Aorta (tissue), 5 donors: ENCODE results near the gene MINDY2. TPM values are rescaled to one million over a fixed set of nuclear protein-coding genes. Genes with fewer than 3 reads are reported as not detected.
"Not testable (repeated sequence)": the region's sequence is repeated elsewhere in the genome, so short reads cannot be mapped to it uniquely, and the experiment has no call there.

Experiments
- ATAC-seq: fragments of 200-7000 bp; cut with Tn5 transposase; one replicate; pipeline ENCODE4 v1.9.1; 2022; ENCODE audit warnings: moderate library complexity; ENCODE audit not compliant: low FRiP score
- DNase-seq, 2 donors: peaks; one replicate each; pipeline ENCODE4 v3.0.0-alpha.2; 2020
- H3K27ac ChIP-seq, 2 donors: one replicate each; pipeline ENCODE4 v1.5.1; 2013; ENCODE audit warnings: low read length in 2 of 2, mild to moderate bottlenecking in 2 of 2, moderate library complexity in 2 of 2, control low read depth in 1 of 2, inconsistent platforms in 1 of 2, low read depth in 1 of 2
- H3K27me3 ChIP-seq, 2 donors: one replicate each; pipeline ENCODE4 v1.6.1; 2013; ENCODE audit warnings: control low read depth in 1 of 2, low read length in 1 of 2, mild to moderate bottlenecking in 1 of 2, moderate library complexity in 1 of 2; ENCODE audit not compliant: insufficient read depth in 2 of 2, control insufficient read depth in 1 of 2
- H3K36me3 ChIP-seq, 2 donors: one replicate each; pipeline ENCODE4 v1.6.1; 2013; ENCODE audit warnings: control low read depth in 1 of 2, low read length in 1 of 2, mild to moderate bottlenecking in 1 of 2; ENCODE audit not compliant: insufficient read depth in 2 of 2, control insufficient read depth in 1 of 2
- H3K4me1 ChIP-seq, 2 donors: one replicate each; pipeline ENCODE4 v1.6.1; 2013; ENCODE audit warnings: low read length in 2 of 2, control low read depth in 1 of 2, mild to moderate bottlenecking in 1 of 2, moderate library complexity in 1 of 2; ENCODE audit not compliant: insufficient read depth in 2 of 2, control insufficient read depth in 1 of 2
- H3K4me3 ChIP-seq, 2 donors: one replicate each; pipeline ENCODE4 v1.5.1; 2013; ENCODE audit warnings: low read length in 2 of 2, control low read depth in 1 of 2, mild to moderate bottlenecking in 1 of 2
- H3K9me3 ChIP-seq: one replicate; pipeline ENCODE4 v1.6.1; 2013; ENCODE audit warnings: mild to moderate bottlenecking, low read length; ENCODE audit not compliant: control insufficient read depth
- WGBS, 2 donors: extraction: QIAGEN DNeasy Blood & Tissue Kit; methylation state at CpG; one replicate each; pipeline ENCODE4 v1.1.7; 2013; 5-methylcytosine and 5-hydroxymethylcytosine counted together
- intact Hi-C, 2 donors: fragments of 100-400 bp; cut with DNase I; formaldehyde crosslinking; loops; one replicate each; pipeline versions ENCODE4 v1.14.2 to v1.15.0; 2022
- polyA plus RNA-seq, 2 donors: library from polyadenylated mRNA; stranded (reverse); fragments of 200-250 nt; gene quantifications; one replicate each; pipeline ENCODE4 v1.2.3, GENCODE V29; 2013
- total RNA-seq, 2 donors: library from RNA; stranded (reverse); fragmentation: NEBNext Ultra II Directional; extraction: Animal tissue kit (Norgen Biotek cat#: 25700); gene quantifications; one replicate each; pipeline ENCODE4 v1.2.1, GENCODE V29; 2021
- donor health status: healthy with polysubstance abuse.
- donor health status: Bipolar disorder and iron deficiency.
- donor health status: DM: no; HTN: no; CAD: no.
- donor health status: DM: no; HTN: no; CAD: no.
- donor health status: DM: yes; HTN: yes; CAD: no.

Gene MINDY2
- total and polyA plus RNA-seq, 4 donors = 10.1 to 48.0 (median 28.4) TPM

DNA sequence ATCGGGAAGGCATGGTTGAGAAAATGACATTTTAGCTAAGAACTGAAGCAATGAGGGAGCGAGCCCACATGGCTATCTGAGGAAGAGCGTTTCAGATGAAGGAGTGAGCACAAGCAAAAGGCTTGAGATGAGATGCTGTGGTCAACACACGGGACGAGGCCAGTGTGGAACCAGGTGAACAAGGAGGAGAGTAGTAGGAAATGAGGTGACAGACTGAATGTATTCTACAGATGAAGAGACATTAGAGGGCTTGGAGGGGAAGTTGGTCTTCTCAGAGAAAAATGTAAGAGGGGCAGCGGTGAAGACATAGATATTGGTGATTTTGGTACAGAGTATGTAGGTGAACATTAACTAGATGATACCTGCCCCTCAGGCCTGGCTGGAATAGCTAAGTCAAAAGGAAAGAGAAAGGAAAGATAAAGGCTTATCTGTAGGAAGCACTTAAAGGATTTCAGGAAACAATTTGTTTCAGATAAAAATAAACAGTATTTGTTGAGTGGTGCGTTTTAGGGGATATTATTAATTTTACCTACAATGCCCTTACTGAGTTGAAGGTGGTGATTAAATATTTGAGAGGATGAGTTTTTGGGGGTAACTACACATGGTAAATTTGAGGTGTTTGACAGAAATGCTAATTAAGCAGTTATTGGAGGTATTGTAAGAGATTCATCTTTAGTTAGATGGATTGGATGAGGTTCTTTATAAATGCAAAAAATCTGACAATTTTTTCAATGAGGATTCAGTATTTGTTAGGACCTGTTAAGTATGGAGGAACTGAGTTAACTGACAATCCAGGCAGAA, 105.4 kb downstream of the MINDY2 start:
- intact Hi-C loops = no loop called here
- Histone ChIP-seq H3K27ac (no peak overlapping the region), H3K4me3 (no peak overlapping the region), H3K9me3 (no peaks in the 10 kb centered on the region), H3K36me3 (peaks cover 0 to 10% of the 10 kb centered on the region in 2 donors), H3K27me3 (no peaks in the 10 kb centered on the region), H3K4me1 (no peaks in the 10 kb centered on the region)
- DNase-seq (no peak), ATAC-seq (no peak)
- WGBS, 2 donors = 85 to 89% methylated on average over 7 of the region's 7 CpGs

DNA sequence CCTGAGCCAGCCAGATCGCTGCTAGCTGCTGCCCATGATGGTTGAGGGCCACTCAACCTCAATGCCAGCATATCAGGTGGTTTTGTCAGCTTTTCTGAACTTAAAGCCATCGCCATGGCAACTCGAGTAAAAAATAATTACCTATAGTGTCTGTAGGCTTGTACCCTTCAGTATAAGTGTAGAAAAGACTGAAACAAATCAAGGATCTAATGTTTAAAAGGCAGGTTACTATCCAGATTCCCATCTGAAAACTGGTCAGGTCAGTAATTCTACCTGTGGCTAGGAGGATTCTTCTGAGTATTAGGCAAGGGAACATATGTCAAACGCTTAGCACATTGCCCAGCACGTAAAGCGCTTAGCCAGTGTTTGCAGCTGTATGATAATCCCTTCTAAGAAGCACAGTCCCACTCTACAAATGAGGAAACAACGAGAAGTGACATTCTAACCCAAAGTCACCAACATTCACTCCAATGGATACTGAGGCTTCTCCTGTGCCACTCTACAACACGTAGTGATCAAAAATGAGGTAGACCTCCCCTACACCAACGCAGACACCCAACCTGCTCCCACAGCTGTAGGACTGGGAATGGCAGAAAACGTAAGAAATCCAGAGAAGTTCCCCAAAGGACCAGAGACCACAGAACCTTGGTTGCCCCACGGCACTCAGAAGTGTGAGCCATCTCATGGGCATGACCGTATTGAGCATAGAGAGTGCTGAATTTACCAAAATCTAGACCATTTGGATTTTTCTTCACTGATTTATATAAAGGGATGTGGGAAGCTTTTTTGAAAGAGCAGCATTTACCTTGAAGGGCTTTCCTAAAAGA, 107.1 kb downstream of the MINDY2 start:
- Histone ChIP-seq H3K36me3 (peaks cover 3 to 12% of the 10 kb centered on the region in 2 donors), H3K27me3 (no peaks in the 10 kb centered on the region), H3K4me3 (no peak overlapping the region), H3K27ac (no peak overlapping the region), H3K4me1 (no peaks in the 10 kb centered on the region), H3K9me3 (no peaks in the 10 kb centered on the region)
- ATAC-seq (no peak), DNase-seq (no peak)
- intact Hi-C loops = no loop called here
- 96% methylated on average over 12 of the region's 12 CpGs for WGBS, 2 donors

DNA sequence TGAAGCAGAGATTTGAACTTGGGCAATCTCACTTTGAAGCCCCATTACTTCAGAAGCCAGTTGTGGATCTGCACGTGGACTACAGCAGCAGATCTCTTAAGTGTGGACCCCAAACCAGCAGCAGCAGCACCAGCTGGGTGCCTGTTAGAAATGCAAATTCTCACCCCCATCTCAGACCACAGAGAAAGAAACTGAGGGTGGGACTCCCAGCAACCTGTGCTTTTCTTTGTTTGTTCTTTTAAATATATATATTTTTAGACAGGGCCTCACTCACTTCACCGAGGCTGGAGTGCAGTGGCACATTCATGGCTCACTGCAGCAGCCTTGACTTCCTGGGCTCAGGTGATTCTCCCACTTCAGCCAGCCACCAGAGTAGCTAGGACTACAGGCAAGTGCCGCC, 109.2 kb downstream of the MINDY2 start:
- peaks cover 4 to 12% of the 10 kb centered on the region in 2 donors for H3K36me3 ChIP-seq
- H3K9me3 ChIP-seq = no peaks in the 10 kb centered on the region
- H3K27ac ChIP-seq = no peak overlapping the region
- WGBS, 2 donors = 84 to 85% methylated on average over 3 of the region's 3 CpGs
- H3K27me3 ChIP-seq = no peaks in the 10 kb centered on the region
- no peak for DNase-seq
- no peak for ATAC-seq
- H3K4me3 ChIP-seq = no peak overlapping the region
- no peaks in the 10 kb centered on the region for H3K4me1 ChIP-seq
- intact Hi-C loops = no loop called here

DNA sequence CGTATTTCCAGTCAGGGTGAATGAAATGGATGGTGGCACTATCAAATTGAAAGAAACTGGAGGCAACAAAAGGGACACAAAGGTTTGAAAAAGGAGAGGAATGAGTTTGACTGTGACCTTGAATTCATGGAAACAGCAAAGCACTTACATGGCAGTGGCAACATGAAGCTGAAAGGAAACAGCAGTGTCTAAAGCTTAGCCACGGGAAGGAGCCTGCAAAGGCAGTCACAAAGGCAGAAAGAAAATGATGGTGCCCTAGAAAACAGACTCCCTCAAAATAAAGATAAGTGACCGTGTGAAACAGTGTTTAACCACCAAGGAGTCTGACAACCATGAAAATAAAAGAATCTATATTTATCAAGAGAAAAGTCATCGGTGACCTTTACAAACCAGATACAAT, 111.1 kb downstream of the MINDY2 start:
- 75 to 80% methylated on average over 4 of the region's 4 CpGs for WGBS, 2 donors
- H3K9me3 ChIP-seq = no peaks in the 10 kb centered on the region
- intact Hi-C loops = no loop called here
- no peaks in the 10 kb centered on the region for H3K4me1 ChIP-seq
- ATAC-seq = no peak
- peaks cover 6 to 12% of the 10 kb centered on the region in 2 donors for H3K36me3 ChIP-seq
- no peak overlapping the region for H3K27ac ChIP-seq
- no peak overlapping the region for H3K4me3 ChIP-seq
- no peak for DNase-seq
- H3K27me3 ChIP-seq = no peaks in the 10 kb centered on the region

DNA sequence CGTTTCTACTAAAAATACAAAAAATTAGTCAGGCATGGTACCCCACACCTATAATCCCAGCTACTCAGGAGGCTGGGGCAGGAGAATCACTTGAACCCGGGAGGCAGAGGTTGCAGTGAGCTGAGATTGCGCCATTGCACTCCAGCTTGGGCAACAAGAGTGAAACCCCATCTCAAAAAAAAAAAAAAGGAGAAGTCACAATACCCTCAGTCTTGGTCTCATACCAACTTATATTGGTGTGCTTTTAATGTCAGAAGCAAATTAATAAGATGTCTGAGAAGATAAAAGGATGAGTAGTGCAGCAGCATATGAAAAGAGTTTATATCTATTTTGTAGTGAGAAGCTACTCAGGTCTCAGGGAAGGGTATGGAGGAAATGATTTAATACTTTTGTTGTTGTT, 112.8 kb downstream of the MINDY2 start:
- DNase-seq, H3K27ac ChIP-seq, H3K36me3 ChIP-seq, H3K27me3 ChIP-seq, H3K9me3 ChIP-seq, H3K4me3 ChIP-seq, intact Hi-C loops, ATAC-seq, H3K4me1 ChIP-seq: not testable (repeated sequence)
- WGBS, 2 donors = 92 to 96% methylated on average over 3 of the region's 3 CpGs

DNA sequence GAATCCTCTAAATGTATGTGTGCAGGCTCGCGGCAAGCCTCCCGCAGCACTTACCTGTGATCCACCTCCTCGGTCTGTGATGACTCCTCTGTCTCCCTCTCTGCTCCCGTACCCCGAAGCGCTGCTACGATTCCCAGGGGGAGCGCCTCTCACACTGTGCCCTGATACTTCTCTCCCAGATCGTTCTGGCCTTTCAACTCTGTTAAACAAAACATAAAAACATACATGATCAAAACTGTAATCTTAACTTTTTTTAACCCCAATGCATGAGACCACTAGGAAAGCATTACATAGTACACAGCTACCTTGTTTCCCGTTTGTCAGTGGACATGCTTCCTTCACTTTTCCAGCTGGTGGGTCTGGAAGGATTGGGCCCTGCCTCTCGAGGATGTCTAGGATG, 115.8 kb downstream of the MINDY2 start:
- Histone ChIP-seq H3K36me3 (peaks cover 8 to 11% of the 10 kb centered on the region in 2 donors), H3K27me3 (no peaks in the 10 kb centered on the region), H3K4me3 (no peak overlapping the region), H3K27ac (no peak overlapping the region), H3K4me1 (no peaks in the 10 kb centered on the region), H3K9me3 (no peaks in the 10 kb centered on the region)
- 94 to 96% methylated on average over 12 of the region's 12 CpGs for WGBS, 2 donors
- DNase-seq (no peak), ATAC-seq (no peak)
- intact Hi-C loops = no loop called here

DNA sequence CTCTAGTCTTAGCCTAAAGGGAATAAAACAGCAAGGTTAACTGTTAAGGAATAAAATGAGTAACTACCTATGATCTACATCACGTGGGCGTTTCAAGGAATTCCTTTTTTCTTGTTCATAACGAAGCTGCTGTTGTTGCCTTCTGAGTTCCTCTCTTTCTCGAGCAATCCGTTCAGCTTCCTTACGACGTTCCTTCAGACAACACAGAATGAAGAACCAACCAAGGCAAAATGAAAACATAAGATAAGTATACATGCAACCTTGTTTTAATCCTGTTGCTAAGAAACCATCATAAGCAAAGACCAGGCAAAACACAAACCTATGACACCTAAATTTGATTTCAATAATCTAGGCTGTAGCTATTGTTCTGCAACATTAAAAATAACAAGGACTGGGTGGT, 118.3 kb downstream of the MINDY2 start:
- 81% methylated on average over 7 of the region's 7 CpGs for WGBS, 2 donors
- ATAC-seq (no peak), DNase-seq (no peak)
- H3K36me3 ChIP-seq = peaks cover 5 to 9% of the 10 kb centered on the region in 2 donors
- H3K9me3 ChIP-seq = no peaks in the 10 kb centered on the region
- H3K4me1 ChIP-seq = no peaks in the 10 kb centered on the region
- no peak overlapping the region for H3K4me3 ChIP-seq
- intact Hi-C loops = no loop called here
- H3K27ac ChIP-seq = no peak overlapping the region
- no peaks in the 10 kb centered on the region for H3K27me3 ChIP-seq

DNA sequence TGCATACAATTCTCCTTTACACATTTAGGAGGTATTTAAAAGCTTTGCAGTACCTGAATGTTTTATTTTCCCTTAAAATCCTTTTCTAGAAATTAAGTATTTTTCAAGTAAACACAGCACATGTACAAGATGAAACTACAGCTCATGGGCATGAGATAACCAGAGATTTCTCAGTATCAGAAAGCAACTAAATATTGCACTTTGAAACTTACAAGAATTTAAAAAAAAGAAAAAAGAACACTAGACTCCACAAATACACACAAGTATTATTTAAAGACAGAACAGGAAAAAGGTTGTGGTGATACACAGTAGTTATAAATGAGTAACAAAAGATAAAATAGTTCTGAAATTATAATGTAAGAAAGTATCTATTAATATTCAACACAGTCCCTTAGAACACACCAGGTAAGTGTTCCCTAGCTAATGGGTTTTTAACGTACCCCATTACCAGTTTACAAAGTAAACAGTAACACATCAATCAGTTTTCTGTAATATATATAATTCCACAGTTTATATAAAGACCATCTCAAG, 127.1 kb downstream of the MINDY2 start:
- Histone ChIP-seq H3K9me3 (no peaks in the 10 kb centered on the region), H3K4me1 (no peaks in the 10 kb centered on the region), H3K27me3 (no peaks in the 10 kb centered on the region), H3K27ac (no peak overlapping the region), H3K4me3 (no peak overlapping the region), H3K36me3 (peaks cover 3 to 10% of the 10 kb centered on the region in 2 donors)
- intact Hi-C loops = no loop called here
- WGBS, 2 donors = 84 to 87% methylated on average over 1 of the region's 1 CpG
- DNase-seq (no peak), ATAC-seq (no peak)
